Measurements from ENCODE around the gene ZNF140.

GRCh38 chr12:133081159-133081780 is 547 bp downstream of the ZNF140 start:
- no peak for TF ChIP-seq CTCF (IDR thresholded peaks at IDR 0.05)
- no peak for TF ChIP-seq POLR2A (IDR thresholded peaks at IDR 0.05)

Measured in thyroid gland (tissue), 4 donors.